GM21423 (cell line): Measurements from ENCODE around the gene MYL6.
"Not testable (repeated sequence)": the region's sequence is repeated elsewhere in the genome, so short reads cannot be mapped to it uniquely, and the experiment has no call there.

ENCODE experiments used
- ATAC-seq: cut with Tn5 transposase; IDR thresholded peaks from one replicate; pipeline ENCODE4 v1.9.1; 2021; ENCODE audit warnings: mild to moderate bottlenecking, moderate library complexity; ENCODE audit not compliant: unreplicated experiment

MYL6 gene

DNA sequence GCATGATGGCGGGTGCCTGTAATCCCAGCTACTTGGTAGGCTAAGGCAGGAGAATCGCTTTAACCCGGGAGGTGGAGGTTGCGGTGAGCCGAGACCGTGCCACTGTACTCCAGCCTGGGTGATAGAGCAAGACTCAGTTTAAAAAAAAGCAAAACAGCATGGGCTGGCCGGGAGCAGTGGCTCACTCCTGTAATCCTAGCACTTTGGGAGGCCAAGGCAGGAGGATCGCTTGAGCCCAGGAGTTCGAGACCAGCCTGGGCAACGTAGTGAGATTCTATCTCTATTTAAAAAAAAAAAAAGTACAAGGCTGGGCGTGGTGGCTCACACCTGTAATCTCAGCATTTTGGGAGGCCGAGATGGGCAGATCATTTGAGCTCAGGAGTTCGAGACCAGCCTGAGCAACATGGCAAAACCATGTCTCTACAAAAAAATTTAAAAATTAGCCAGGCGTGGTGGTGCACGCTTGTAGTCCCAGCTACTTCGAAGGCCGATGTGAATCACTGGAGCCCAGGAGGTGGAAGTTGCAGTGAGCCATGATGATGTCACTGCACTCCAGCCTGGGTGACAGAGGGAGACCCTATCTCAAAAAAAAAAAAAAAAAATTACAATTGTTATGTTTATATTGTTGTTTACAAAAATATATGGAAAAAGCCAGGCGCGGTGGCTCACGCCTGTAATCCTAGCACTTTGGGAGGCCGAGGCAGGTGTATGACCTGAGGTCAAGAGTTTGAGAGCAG lies 1.5 kb upstream of the MYL6 start:
- ATAC-seq, result not testable (repeated sequence)

DNA sequence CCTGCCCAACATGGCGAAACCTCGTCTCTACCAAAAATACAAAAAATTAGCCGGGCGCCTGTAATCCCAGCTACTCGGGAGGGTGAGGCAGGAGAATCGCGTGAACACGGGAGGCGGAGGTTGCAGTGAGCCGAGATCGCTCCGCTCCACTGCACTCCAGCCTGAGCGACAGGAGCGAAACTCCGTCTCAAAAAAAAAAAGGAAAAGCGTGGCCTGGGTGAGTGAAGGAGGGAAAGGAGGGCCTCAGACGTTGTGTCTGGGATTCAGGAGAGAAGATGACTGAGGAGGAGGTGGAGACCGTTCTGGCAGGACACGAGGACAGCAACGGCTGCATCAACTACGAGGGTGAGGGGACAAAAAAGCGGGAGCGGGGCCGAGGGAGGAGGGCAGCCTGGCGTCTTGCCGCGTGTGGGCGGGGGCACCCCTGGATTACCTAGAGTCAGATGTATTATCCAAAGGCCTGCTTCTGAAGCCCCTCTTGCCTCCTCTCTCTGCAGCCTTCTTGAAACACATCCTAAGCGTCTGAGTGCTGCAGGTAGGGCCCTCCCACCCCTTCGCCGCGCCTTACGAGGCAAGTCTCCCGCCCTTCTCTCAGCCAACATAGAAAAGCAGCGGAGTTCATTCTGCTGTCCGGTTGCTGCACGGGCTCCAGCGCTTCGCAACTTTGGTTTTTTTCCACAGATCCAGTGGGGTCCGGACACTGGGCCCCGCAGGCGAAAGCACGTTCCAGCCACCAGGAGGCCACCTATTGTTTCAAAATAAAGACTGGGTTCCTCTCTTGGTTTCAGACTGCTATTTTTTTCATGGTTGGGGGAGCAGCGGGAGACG lies 744 bp upstream of the MYL6 start:
- peak; percentile 26 for ATAC-seq

DNA sequence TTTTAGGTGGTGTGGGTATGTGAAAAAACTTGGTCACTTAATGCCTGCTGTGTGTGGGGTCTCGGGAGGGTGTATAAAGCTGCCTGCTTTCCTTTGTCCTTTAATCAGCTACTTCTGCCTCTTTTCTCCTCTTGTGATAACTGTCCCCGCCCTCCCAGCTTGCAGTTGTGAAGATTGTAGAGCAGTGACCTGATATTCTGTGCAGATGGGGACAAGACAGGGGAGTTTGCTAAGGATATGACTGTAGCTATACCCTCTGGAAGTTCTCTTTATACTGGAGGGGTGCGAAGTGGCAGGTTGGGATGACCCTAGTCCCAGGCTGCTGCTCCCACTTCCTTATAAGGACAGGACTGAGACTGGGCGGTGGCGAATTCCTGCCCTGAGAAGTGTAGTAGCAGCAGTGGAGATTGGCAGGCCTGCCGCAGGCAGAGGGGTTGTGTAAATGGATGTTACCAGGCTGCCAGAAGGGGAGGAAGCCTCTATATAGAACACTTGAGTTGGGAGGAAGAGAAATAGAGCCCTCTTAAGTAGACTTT lies 835 bp downstream of the MYL6 start:
- no peak for ATAC-seq

DNA sequence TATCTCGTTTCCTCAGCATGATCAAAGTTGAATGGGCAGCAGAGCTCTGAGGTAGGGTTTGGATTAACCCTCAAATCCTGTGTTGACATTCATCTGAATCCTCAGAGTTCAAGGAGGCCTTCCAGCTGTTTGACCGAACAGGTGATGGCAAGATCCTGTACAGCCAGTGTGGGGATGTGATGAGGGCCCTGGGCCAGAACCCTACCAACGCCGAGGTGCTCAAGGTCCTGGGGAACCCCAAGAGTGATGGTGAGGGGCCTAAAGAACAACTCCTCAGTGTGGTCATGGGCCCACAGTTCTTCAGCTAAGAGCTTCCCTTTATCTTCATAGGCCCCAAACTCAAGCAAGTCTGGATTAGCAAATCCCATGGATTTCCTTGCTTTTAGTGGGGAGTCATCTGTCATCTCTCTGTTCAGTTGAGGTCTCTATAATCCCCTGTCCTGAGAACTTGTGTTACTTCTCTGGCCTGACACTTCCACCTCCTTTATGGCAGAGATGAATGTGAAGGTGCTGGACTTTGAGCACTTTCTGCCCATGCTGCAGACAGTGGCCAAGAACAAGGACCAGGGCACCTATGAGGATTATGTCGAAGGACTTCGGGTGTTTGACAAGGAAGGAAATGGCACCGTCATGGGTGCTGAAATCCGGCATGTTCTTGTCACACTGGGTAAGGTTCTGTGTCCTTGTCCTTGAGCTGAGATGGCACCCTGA lies 1.5 kb downstream of the MYL6 start:
- no peak for ATAC-seq

DNA sequence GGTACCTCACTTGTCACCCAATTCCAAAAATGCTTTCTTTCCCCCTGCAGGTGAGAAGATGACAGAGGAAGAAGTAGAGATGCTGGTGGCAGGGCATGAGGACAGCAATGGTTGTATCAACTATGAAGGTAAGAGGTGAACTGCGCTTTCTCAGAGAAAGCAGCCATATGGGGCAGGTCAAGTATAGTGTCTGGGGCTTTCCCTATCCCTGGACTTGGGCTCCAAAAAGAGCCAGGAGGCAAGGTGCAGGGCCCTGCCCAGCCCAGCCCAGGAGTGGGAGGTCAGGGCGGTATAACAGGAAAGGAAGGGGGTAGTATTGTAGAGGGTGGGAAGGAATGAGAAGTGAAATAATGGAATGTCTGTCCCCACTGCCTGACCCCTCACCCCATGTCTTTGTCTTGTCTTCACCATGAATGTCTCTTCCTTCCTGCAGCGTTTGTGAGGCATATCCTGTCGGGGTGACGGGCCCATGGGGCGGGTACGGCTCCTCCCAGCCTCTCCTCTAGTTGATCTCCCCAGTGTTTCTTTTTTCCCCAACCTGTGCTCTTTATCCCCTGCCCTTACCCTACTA lies 2.1 kb downstream of the MYL6 start:
- ATAC-seq, result no peak

DNA sequence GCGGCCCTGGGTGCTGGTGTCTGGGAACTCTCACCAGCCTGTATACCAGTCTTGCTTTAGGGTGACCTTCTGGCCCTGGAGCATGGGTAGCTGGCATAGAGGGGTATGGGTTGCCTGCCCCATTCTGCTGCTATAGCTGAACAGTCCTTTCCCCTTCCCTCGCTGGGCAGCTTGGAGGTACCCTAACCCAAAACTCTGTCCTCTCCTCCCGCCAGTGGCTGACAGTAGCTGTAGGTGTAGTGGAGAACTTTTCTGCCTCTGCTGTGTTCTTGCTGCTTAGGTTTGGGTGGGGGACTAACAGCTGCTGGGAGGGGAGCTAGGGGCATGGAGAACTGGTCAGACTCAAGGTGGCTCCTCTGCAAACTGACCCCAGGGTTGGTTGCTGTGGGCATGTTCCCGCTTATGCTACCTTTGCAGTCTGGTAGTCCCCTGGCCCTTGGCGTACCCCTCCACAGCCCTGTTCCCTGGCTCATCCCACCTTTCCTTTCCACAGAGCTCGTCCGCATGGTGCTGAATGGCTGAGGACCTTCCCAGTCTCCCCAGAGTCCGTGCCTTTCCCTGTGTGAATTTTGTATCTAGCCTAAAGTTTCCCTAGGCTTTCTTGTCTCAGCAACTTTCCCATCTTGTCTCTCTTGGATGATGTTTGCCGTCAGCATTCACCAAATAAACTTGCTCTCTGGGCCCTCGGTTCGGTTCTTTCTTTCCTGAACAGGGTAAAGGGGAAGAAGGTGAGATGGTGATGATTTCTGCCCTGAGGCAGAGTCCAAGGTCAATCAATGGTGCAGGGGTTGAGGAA lies 2.9 kb downstream of the MYL6 start:
- ATAC-seq, result no peak

DNA sequence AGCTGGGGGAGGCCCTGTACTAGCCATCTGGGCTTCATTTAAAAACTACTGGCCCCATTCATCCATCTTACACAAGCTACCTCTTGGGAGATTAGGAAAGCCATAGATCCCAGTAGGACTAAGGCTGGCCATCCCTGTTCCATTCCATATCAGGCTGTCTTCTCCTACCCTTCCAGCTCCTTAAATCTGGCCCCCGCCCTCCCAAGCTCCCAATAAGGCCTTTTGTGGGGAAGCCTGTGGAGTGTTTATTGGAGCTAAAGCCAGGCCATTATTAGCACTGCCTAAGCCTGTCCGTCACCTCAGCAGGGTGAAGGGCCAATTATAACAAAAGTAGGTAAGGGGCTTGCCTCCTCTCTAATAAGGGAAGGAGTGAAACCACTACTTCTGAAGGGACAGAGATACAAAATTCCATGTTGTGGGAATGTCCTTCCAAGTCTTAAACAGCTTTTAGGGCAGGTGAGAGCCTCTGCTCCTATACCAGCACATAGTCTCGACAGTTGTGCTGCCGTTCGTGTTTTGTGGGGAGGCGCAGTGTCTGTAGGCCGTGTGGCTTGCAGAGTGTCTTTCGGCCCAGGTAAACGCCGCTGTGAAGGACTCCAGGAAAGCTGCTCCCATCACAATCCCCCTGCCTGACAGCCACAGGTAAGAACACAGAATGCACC lies 3.7 kb downstream of the MYL6 start:
- no peak for ATAC-seq

DNA sequence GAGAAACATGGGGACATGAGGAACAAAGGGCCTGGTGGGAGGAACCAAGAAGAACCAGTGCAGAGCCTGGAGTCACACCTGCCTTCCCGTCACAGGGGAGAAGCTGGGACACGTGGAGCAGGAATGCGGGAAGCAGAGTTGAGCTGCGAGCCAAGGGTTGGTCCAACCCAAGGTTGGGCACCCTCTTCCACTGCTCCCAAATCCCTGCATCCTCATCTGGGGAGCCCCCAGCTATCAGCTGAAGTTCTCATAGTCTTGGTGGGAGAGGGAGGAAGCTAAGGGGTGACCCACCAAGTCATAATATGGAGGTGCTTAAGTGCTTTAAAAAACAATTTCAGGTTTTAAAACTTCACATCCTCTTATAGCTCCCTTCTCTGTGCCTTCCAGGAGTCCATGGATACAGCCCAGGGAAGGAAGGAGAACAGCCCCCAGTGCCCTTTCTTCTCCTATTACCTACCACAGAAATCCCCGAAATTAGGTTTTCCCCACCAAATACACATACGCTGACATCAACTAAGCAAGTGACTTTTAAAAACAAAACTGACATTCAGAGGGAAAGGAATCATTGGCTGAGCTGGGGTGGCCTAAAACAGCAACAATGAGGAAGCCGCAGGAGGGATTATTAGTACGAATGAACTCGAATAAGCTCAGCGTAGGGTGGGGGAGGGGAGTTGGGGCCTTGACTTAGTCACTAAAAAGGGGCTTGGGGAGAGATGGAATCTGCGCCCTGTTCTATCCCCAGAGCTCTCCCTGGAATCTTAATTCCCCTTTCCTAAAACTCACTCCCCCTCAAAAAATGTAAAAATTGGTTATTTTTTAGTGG lies 4.5 kb downstream of the MYL6 start:
- no peak for ATAC-seq

DNA sequence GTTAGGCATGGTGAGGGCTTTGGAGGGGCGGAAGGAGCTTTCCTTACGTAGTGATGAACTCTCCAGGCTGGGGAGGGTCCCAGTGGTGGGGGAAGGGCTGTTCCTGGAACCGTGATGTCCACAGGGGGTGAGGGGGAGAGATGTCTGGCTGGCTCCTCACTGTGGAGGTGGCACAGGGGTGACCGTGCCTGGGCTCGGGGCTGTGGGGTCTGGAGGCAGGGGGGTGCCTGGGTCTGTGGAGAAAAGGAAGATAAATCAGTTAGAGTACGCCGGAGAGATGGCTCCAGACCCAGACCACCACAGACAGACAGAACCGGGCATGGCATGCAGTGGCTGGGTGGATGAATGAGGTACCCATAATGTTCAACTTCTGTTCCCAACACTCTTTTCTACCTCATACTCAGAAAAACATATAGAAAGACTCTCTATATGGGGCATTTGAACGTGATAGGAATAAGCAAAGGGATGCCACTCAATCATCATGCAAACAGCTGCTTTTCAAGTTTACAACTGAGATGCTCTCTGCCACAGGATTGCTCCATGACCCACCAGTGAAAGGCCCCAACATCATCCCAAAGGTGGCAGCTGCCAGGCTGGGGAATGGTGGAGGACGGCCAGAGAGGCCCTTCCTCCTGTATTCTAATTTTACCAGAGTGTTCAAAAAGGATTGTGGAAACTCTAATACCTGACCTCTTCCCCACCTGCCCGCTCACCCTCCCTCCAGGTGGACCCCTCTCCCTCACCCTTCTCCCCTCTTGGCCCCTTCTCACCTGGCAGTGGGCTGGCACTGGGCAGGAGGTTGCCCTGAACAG lies 5.6 kb downstream of the MYL6 start:
- ATAC-seq, result no peak

DNA sequence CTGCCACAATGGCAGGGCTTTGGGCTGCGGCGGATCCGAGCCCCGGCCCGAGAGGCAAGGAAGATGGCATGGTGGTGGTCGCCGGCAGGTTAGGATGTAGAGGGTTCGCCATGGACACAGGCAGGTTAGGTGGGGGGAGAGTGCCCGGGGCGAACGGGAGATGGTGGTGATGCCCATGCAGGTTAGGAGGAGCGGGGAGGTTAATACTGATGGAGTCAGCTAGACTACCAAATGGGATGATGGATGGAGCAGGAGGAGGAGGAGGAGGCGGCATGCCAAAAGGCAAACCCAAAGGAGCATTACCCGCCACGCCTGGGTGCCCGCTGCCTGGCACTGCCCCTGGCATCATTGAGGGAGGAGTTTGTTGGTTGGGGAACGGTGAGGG lies 6.2 kb downstream of the MYL6 start:
- ATAC-seq, result no peak

DNA sequence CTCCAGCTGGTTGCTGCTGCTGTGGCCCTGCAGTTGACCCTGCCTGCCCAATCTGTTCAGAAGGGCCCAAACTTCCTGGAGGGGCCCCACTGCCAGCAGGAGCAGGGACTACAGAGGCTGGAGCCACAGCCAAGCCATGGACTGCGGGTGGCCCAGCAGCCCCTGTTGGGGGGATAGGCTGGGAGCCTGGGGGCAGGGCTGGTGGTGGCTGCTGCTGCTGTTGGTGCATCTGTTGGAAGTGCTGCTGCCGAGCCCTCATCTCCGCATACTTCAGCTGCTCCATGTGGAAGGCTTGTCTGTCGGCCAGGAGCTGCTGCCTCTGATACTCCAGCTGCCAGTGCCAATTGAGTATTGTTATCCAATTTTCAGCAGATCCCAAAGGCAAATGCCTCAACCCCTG lies 7.2 kb downstream of the MYL6 start:
- no peak for ATAC-seq

DNA sequence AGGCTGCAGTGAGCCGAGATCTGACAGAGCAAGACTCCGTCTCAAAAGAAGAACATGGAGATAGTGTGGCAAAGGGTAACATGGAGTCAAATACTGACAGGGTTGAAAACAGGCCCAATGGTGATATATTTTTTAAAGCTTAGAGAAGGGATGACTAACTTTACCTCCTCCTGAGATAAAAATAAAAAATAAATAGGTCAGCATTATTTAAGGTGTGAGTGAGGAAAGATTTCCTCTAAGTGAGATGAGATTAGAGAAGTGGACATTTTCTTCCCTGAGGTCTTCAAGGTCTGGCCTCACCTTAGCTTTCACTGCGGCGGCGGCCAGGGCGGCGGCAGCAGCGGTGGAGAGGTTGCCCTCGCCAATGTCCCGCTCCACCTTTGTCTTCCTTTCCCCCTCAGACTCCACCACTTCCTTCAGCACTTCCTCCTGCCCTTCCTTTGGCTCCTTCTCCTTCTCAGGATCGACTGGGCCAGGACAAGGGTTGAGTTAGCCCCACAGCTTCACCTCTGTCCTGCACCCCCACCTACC lies 11.1 kb downstream of the MYL6 start:
- ATAC-seq, result no peak

DNA sequence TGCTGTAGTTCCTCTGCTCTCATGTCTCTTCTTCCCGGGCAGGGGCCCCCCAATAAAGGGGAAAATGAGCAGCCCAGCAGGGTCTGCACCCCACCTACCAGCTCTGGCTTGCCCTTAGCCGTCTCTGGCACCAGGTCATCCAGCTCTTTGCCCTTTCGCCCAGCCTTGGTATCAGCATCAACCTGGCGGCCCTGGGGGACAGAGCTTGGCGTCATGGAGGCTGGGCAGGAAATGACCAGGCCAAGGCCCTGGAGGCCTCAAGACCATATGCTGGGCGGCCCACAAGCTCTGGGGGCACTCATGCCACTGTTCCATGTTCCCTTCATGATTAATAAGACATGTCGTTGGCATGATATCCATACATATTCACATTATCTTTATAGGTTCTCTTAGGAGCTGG lies 14.7 kb downstream of the MYL6 start:
- no peak for ATAC-seq

DNA sequence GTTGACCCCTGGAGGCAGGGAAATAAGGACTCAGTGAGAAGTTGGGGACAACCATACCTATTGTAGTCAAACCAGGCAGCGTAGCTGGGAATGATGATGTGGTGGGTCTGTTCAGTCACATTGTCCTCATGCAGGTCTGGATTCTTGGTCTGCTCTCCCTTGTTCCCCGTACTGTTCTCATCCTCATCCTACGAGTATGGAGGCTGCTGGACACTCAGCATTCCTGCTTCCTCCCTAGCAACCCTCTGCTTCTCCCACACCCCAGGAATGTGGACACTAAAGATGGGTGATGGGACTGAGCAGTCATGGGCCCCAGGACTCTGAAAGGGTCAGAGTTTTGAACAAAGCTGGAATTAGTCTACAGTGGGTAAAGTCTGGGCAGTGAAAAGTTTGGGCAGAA lies 20.2 kb downstream of the MYL6 start:
- no peak for ATAC-seq

DNA sequence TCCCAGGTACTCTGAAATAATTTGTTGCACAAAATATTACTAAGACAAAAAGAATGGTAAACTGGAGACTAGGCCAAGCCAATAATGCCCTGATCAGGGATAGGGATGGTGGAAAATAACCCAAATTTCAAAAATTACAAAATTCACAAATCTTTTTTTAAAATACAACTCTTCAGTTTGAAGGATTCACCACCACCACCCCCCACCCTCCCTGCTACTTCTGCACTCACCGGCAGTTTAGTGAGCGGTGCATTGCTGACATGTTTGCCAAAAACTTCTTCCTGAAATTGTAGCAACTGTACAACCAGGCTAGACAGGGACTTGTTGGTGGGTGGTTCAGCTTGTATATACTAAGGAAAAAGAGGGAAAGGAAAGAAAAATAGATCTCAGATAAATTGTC lies 28.8 kb downstream of the MYL6 start:
- ATAC-seq, result no peak

DNA sequence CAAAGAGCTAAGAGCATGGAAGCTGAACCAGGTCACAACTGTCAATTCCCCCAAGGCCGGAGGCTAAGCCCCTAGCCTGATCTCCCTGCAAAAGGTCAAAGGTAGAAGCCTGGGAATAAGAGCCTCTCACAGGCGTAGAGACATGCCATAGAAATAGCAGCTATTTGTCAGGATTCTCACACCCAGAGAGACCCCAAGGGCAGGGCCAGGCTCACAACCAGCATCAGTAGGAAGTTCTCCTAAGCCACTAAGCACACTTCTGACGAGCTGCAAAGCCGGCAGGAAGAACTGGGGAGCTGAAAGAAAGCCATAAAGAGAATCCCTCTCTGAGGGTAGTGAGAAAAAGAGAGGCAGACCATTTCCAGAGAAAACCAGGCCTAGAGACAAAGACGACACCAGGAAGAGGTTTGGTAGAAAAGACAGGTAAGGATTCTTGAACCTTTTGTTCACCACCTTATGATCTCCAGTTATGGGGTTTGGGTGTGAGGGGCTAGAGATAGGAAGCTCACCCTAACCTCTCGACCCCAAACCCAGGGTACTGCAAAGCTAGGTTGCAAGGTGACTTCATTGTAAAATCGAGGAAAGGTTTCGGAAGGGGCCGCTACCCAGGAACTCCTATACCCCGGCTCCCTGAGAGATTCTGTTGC lies 30.1 kb downstream of the MYL6 start:
- ATAC-seq, result no peak

DNA sequence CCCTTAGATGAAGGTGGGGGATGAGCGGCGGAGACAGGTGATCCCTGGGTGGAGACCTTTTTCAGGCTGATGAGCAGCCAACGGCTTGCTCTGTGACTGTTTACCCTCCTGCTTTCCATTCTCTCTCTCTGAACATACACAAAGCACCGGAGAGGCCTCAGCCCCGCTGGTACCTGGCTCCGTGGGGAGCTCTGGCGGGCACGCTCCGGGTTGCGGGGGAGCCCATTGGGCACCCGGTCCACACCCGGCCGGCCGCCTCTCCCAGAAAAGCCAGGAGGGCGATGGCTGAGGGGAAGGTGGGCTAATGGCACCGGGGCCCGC lies 30.6 kb downstream of the MYL6 start:
- no peak for ATAC-seq
